BLaER1 treated with 17β-estradiol and CSF1 and Interleukin-3, amounts not matched to agents 10 nM and 100 nM (cell line): ENCODE measurements around the gene BDH1.

Source experiments
- H3K27ac ChIP-seq, 11 experiments: shearing (Covaris generic); formaldehyde crosslinking; 2 replicates each; pipeline ENCODE4 v1.8.1; 2022
- H3K27me3 ChIP-seq, 11 experiments: shearing (Covaris generic); formaldehyde crosslinking; 2 replicates each; pipeline ENCODE4 v1.8.1; 2022
- H3K36me3 ChIP-seq, 11 experiments: shearing (Covaris generic); formaldehyde crosslinking; 2 replicates each; pipeline ENCODE4 v1.8.1; 2022
- H3K4me1 ChIP-seq, 10 experiments: shearing (Covaris generic); formaldehyde crosslinking; 2 replicates each; pipeline ENCODE4 v1.8.1; 2022
- H3K4me2 ChIP-seq, 11 experiments: shearing (Covaris generic); formaldehyde crosslinking; 2 replicates each; pipeline ENCODE4 v1.8.1; 2022
- H3K4me3 ChIP-seq, 10 experiments: shearing (Covaris generic); formaldehyde crosslinking; 2 replicates each; pipeline ENCODE4 v1.8.1; 2022
- H3K9ac ChIP-seq, 11 experiments: shearing (Covaris generic); formaldehyde crosslinking; 2 replicates each; pipeline ENCODE4 v1.8.1; 2022
- H3K9me3 ChIP-seq, 11 experiments: shearing (Covaris generic); formaldehyde crosslinking; replicated peaks in 1 of 11; 2 replicates each; pipeline ENCODE4 v1.8.1; 2022
- H4K20me1 ChIP-seq, 11 experiments: shearing (Covaris generic); formaldehyde crosslinking; 2 replicates each; pipeline ENCODE4 v1.8.1; 2022
- Cebpa-rat ChIP-seq, 11 experiments: shearing (Covaris generic); IDR thresholded peaks; 2 replicates each; pipeline ENCODE4 v1.8.1; 2022

Gene BDH1

GRCh38 chr3:197501496-197501878 is 54.3 kb downstream of the BDH1 start:
- Histone ChIP-seq H3K4me3 (no peak overlapping the region), H4K20me1 (peaks cover 0 to 4% (median 0%) of the 10 kb centered on the region in 11 experiments; a peak in 2 of 22 replicates), H3K9ac (no peak overlapping the region), H3K4me2 (peak overlapping the region in 10 of 11 experiments; percentile 11 to 47 (median 38); a peak in 12 of 22 replicates), H3K9me3 (peaks cover 0 to 14% (median 6%) of the 10 kb centered on the region in 11 experiments; a peak in 8 of 22 replicates), H3K27me3 (no peaks in the 10 kb centered on the region), H3K36me3 (no peaks in the 10 kb centered on the region), H3K27ac (no peak overlapping the region), H3K4me1 (peaks cover 40 to 66% (median 57%) of the 10 kb centered on the region in 10 experiments)
- no peak for TF ChIP-seq Cebpa-rat (IDR thresholded peaks at IDR 0.05)

- H3K27me3 ChIP-seq, result 0 out of 22 replicates have a peak, but pooled peaks cover 0 to 3% (median 0%) of the 10 kb centered on the region in 11 experiments
- H4K20me1 ChIP-seq, result peaks cover 0 to 10% (median 0%) of the 10 kb centered on the region in 11 experiments; a peak in 2 of 22 replicates
- no peak overlapping the region for H3K9ac ChIP-seq
- no peak overlapping the region for H3K27ac ChIP-seq
- H3K4me3 ChIP-seq, result no peak overlapping the region
- H3K9me3 ChIP-seq, result peaks cover 0 to 14% (median 6%) of the 10 kb centered on the region in 11 experiments; a peak in 8 of 22 replicates
- peaks cover 40 to 66% (median 57%) of the 10 kb centered on the region in 10 experiments for H3K4me1 ChIP-seq
- H3K4me2 ChIP-seq, result no peak overlapping the region
- TF ChIP-seq Cebpa-rat (IDR thresholded peaks at IDR 0.05), result no peak
- no peaks in the 10 kb centered on the region for H3K36me3 ChIP-seq
These were observed 55.0 kb downstream of the BDH1 start for GRCh38 chr3:197500812-197501211.

GRCh38 chr3:197499427-197499826 is 56.3 kb downstream of the BDH1 start:
- Histone ChIP-seq H3K4me3 (no peak overlapping the region), H3K4me1 (peaks cover 42 to 66% (median 57%) of the 10 kb centered on the region in 10 experiments), H3K27me3 (peaks cover 0 to 14% (median under 1%) of the 10 kb centered on the region in 11 experiments; a peak in 6 of 22 replicates), H3K36me3 (no peaks in the 10 kb centered on the region), H3K27ac (no peak overlapping the region), H3K9me3 (peaks cover 0 to 14% (median 6%) of the 10 kb centered on the region in 11 experiments; a peak in 8 of 22 replicates), H4K20me1 (peaks cover 0 to 19% (median 0%) of the 10 kb centered on the region in 11 experiments; a peak in 2 of 22 replicates), H3K9ac (no peak overlapping the region), H3K4me2 (no peak overlapping the region)
- TF ChIP-seq Cebpa-rat (IDR thresholded peaks at IDR 0.05), result no peak

- H3K4me1 ChIP-seq, result peaks cover 42 to 60% (median 55%) of the 10 kb centered on the region in 10 experiments
- H3K4me3 ChIP-seq, result no peak overlapping the region
- H3K4me2 ChIP-seq, result peak overlapping the region in 6 of 11 experiments; percentile 84 to 98 (median 94); a peak in 7 of 22 replicates
- H3K27ac ChIP-seq, result no peak overlapping the region
- no peak for TF ChIP-seq Cebpa-rat (IDR thresholded peaks at IDR 0.05)
- H3K36me3 ChIP-seq, result no peaks in the 10 kb centered on the region
- no peak overlapping the region for H3K9ac ChIP-seq
- H4K20me1 ChIP-seq, result peaks cover 0 to 19% (median 0%) of the 10 kb centered on the region in 11 experiments; a peak in 2 of 22 replicates
- H3K27me3 ChIP-seq, result peaks cover 0 to 14% (median 7%) of the 10 kb centered on the region in 11 experiments; a peak in 11 of 22 replicates
- H3K9me3 ChIP-seq, result peaks cover 0 to 14% (median 6%) of the 10 kb centered on the region in 11 experiments; a peak in 8 of 22 replicates
These were observed 57.1 kb downstream of the BDH1 start for GRCh38 chr3:197498499-197499241.

GRCh38 chr3:197496746-197497125 is 59.0 kb downstream of the BDH1 start:
- peaks cover 0 to 12% (median 5%) of the 10 kb centered on the region in 11 experiments; a peak in 8 of 22 replicates for H3K9me3 ChIP-seq
- peak overlapping the region; percentile 52 to 98 (median 92) for H3K4me2 ChIP-seq
- peaks cover 0 to 19% (median 0%) of the 10 kb centered on the region in 11 experiments; a peak in 2 of 22 replicates for H4K20me1 ChIP-seq
- H3K9ac ChIP-seq, result peak overlapping the region in 6 of 11 experiments; percentile 8 to 68 (median 56); a peak in 11 of 22 replicates
- peak overlapping the region in 4 of 11 experiments; percentile 57 to 67 (median 62); a peak in 5 of 22 replicates for H3K27ac ChIP-seq
- H3K4me3 ChIP-seq, result peak overlapping the region in 4 of 10 experiments; percentile 5 to 50 (median 36); a peak in 2 of 20 replicates
- TF ChIP-seq Cebpa-rat (IDR thresholded peaks at IDR 0.05), result no peak
- peaks cover 0 to 23% (median 15%) of the 10 kb centered on the region in 11 experiments; a peak in 12 of 22 replicates for H3K27me3 ChIP-seq
- no peaks in the 10 kb centered on the region for H3K36me3 ChIP-seq
- H3K4me1 ChIP-seq, result peaks cover 35 to 47% (median 44%) of the 10 kb centered on the region in 10 experiments

- TF ChIP-seq Cebpa-rat (IDR thresholded peaks at IDR 0.05), result no peak
- Histone ChIP-seq H3K27ac (peak overlapping the region in 4 of 11 experiments; percentile 57 to 67 (median 62); a peak in 8 of 22 replicates), H3K9ac (peak overlapping the region in 6 of 11 experiments; percentile 8 to 68 (median 56); a peak in 12 of 22 replicates), H3K9me3 (peaks cover 0 to 8% (median under 1%) of the 10 kb centered on the region in 11 experiments; a peak in 8 of 22 replicates), H4K20me1 (peaks cover 0 to 19% (median 0%) of the 10 kb centered on the region in 11 experiments; a peak in 2 of 22 replicates), H3K4me3 (peak overlapping the region in 6 of 10 experiments; percentile 1 to 50 (median 22); a peak in 5 of 20 replicates), H3K4me2 (peak overlapping the region; percentile 52 to 98 (median 92)), H3K36me3 (no peaks in the 10 kb centered on the region), H3K4me1 (peaks cover 35 to 46% (median 43%) of the 10 kb centered on the region in 10 experiments), H3K27me3 (peaks cover 0 to 23% (median 15%) of the 10 kb centered on the region in 11 experiments; a peak in 12 of 22 replicates)
These were observed 59.6 kb downstream of the BDH1 start for GRCh38 chr3:197495999-197496745.

- peaks cover 0 to 19% (median 0%) of the 10 kb centered on the region in 11 experiments; a peak in 2 of 22 replicates for H4K20me1 ChIP-seq
- no peaks in the 10 kb centered on the region for H3K36me3 ChIP-seq
- peaks cover 35 to 46% (median 43%) of the 10 kb centered on the region in 10 experiments for H3K4me1 ChIP-seq
- peaks cover 0 to 8% (median 0%) of the 10 kb centered on the region in 11 experiments; a peak in 7 of 22 replicates for H3K9me3 ChIP-seq
- TF ChIP-seq Cebpa-rat (IDR thresholded peaks at IDR 0.05), result no peak
- peak overlapping the region in 6 of 11 experiments; percentile 1 to 67 (median 58); a peak in 8 of 22 replicates for H3K27ac ChIP-seq
- H3K4me2 ChIP-seq, result peak overlapping the region; percentile 52 to 98 (median 92)
- peak overlapping the region in 6 of 11 experiments; percentile 11 to 68 (median 56); a peak in 10 of 22 replicates for H3K9ac ChIP-seq
- H3K4me3 ChIP-seq, result peak overlapping the region in 7 of 10 experiments; percentile 1 to 50 (median 12); a peak in 6 of 20 replicates
- H3K27me3 ChIP-seq, result peaks cover 0 to 23% (median 15%) of the 10 kb centered on the region in 11 experiments; a peak in 12 of 22 replicates
These were observed 60.3 kb downstream of the BDH1 start for GRCh38 chr3:197495499-197495898.

GRCh38 chr3:197495059-197495455 is 60.7 kb downstream of the BDH1 start:
- Histone ChIP-seq H3K4me1 (peaks cover 35 to 46% (median 43%) of the 10 kb centered on the region in 10 experiments), H3K36me3 (no peaks in the 10 kb centered on the region), H3K9ac (peak overlapping the region in 5 of 11 experiments; percentile 36 to 68 (median 60); a peak in 9 of 22 replicates), H3K9me3 (peaks cover 0 to 8% (median 0%) of the 10 kb centered on the region in 11 experiments; a peak in 7 of 22 replicates), H4K20me1 (peaks cover 0 to 19% (median 0%) of the 10 kb centered on the region in 11 experiments; a peak in 2 of 22 replicates), H3K4me3 (peak overlapping the region in 3 of 10 experiments; percentile 12 to 50 (median 42); a peak in 5 of 20 replicates), H3K27ac (peak overlapping the region in 6 of 11 experiments; percentile 1 to 67 (median 58); a peak in 9 of 22 replicates), H3K27me3 (peaks cover 0 to 23% (median 15%) of the 10 kb centered on the region in 11 experiments; a peak in 12 of 22 replicates), H3K4me2 (peak overlapping the region; percentile 52 to 98 (median 92))
- no peak for TF ChIP-seq Cebpa-rat (IDR thresholded peaks at IDR 0.05)
